K562 (cell line): ENCODE results near the gene C20orf141. TPM values are rescaled to one million over a fixed set of nuclear protein-coding genes. Genes with fewer than 3 reads are reported as not detected.

Experiments used
- ADNP ChIP-seq: fragments of 200-800 bp; sonication (Bioruptor generic); IDR thresholded peaks from 2 replicates; pipeline ENCODE4 v1.6.1; 2016; ENCODE audit warnings: missing genetic modification characterization, missing compliant biosample characterization
- ARNT ChIP-seq, 2 experiments: fragments of 450-650 bp; IDR thresholded peaks; 2 replicates each; pipeline ENCODE4 v1.6.1; 2016; ENCODE audit warnings: mild to moderate bottlenecking in 1 of 2
- CBFA2T2 ChIP-seq: fragments of 450-650 bp; conservative IDR thresholded peaks from 2 replicates; pipeline ENCODE4 v1.6.1; 2017; ENCODE audit warnings: mild to moderate bottlenecking
- FOXA3 ChIP-seq, 2 experiments: fragments of 450-650 bp in 1 of 2; sonication (generic) in 1 of 2; formaldehyde crosslinking; IDR thresholded peaks in 1 of 2; conservative IDR thresholded peaks in 1 of 2; 2 replicates each; pipeline versions ENCODE4 v1.4.0 to v1.8.0; 2020 to 2022; ENCODE audit warnings: mild to moderate bottlenecking in 2 of 2, missing genetic modification reagents in 1 of 2
- GATAD2A ChIP-seq: fragments of 450-650 bp; IDR thresholded peaks from 2 replicates; pipeline ENCODE4 v1.6.1; 2017
- HDAC1 ChIP-seq, 2 experiments: fragments of 450-650 bp; IDR thresholded peaks; 2 replicates each; pipeline ENCODE4 v1.6.1; 2016 to 2017; ENCODE audit warnings: inconsistent platforms in 1 of 2, mild to moderate bottlenecking in 1 of 2, moderate library complexity in 1 of 2
- HNRNPL ChIP-seq: fragments of 200-400 bp; formaldehyde crosslinking; IDR thresholded peaks from 2 replicates; pipeline ENCODE4 v1.6.1; 2017; ENCODE audit warnings: low read depth, mild to moderate bottlenecking, low read length
- HNRNPLL ChIP-seq: fragments of 200-400 bp; formaldehyde crosslinking; IDR thresholded peaks from 2 replicates; pipeline ENCODE4 v1.6.1; 2017; ENCODE audit warnings: low read length, low read depth, mild to moderate bottlenecking; ENCODE audit not compliant: poor library complexity, severe bottlenecking
- JUNB ChIP-seq: fragments of 450-650 bp; formaldehyde crosslinking; conservative IDR thresholded peaks from 2 replicates; pipeline ENCODE4 v1.4.0; 2020; ENCODE audit warnings: mild to moderate bottlenecking
- KLF10 ChIP-seq: fragments of 250-450 bp; sonication (Bioruptor Pico); IDR thresholded peaks from 2 replicates; pipeline ENCODE4 v1.6.1; 2021; ENCODE audit warnings: matching md5 sums
- KLF6 ChIP-seq: fragments of 250-450 bp; sonication (Bioruptor Pico); IDR thresholded peaks from 2 replicates; pipeline ENCODE4 v1.4.0; 2020; ENCODE audit warnings: mild to moderate bottlenecking, moderate library complexity, borderline replicate concordance
- MAX ChIP-seq: sonication (generic); formaldehyde crosslinking; IDR thresholded peaks from 2 replicates; pipeline ENCODE4 v1.9.0; 2022; ENCODE audit warnings: mild to moderate bottlenecking, missing genetic modification reagents
- MEF2A ChIP-seq: IDR thresholded peaks from 2 replicates; pipeline ENCODE4 v1.6.1; 2011; ENCODE audit warnings: low read depth, mild to moderate bottlenecking, low read length, moderate library complexity; ENCODE audit not compliant: control insufficient read depth
- NCOA1 ChIP-seq: fragments of 450-650 bp; IDR thresholded peaks from 2 replicates; pipeline ENCODE4 v1.6.1; 2016; ENCODE audit warnings: low read depth
- NCOR1 ChIP-seq: fragments of 450-650 bp; IDR thresholded peaks from 2 replicates; pipeline ENCODE4 v1.6.1; 2016; ENCODE audit warnings: mild to moderate bottlenecking, moderate library complexity
- NFXL1 ChIP-seq: fragments of 450-650 bp; formaldehyde crosslinking; IDR thresholded peaks from 2 replicates; pipeline ENCODE4 v1.4.0; 2021; ENCODE audit warnings: mild to moderate bottlenecking
- PHF20 ChIP-seq: fragments of 450-650 bp; IDR thresholded peaks from 2 replicates; pipeline ENCODE4 v1.6.1; 2018; ENCODE audit not compliant: partially characterized antibody
- TAF1 ChIP-seq: IDR thresholded peaks from 2 replicates; pipeline ENCODE4 v1.6.1; 2011; ENCODE audit warnings: mild to moderate bottlenecking, low read length, moderate library complexity; ENCODE audit not compliant: insufficient read depth, control insufficient read depth, severe bottlenecking; ENCODE audit errors: extremely low read depth
- XRCC5 ChIP-seq: fragments of 200-400 bp; formaldehyde crosslinking; IDR thresholded peaks from 2 replicates; pipeline ENCODE4 v1.6.1; 2017; ENCODE audit warnings: low read depth, mild to moderate bottlenecking, low read length
- ZBTB17 ChIP-seq: fragments of 450-650 bp; formaldehyde crosslinking; IDR thresholded peaks from 2 replicates; pipeline ENCODE4 v1.4.0; 2020; ENCODE audit warnings: mild to moderate bottlenecking
- ZNF316 ChIP-seq: fragments of 450-650 bp; IDR thresholded peaks from 2 replicates; pipeline ENCODE4 v1.6.1; 2016
- ZNF444 ChIP-seq: fragments of 250-450 bp; sonication (Bioruptor Pico); IDR thresholded peaks from 2 replicates; pipeline ENCODE4 v1.4.0; 2020; ENCODE audit warnings: mild to moderate bottlenecking, moderate library complexity
- ZNF57 ChIP-seq: fragments of 450-650 bp; formaldehyde crosslinking; IDR thresholded peaks from 2 replicates; pipeline ENCODE4 v1.4.0; 2020; ENCODE audit warnings: mild to moderate bottlenecking, moderate library complexity
- ZNF707 ChIP-seq: fragments of 250-450 bp; sonication (Bioruptor Pico); conservative IDR thresholded peaks from 2 replicates; pipeline ENCODE4 v1.8.0; 2022; ENCODE audit warnings: inconsistent platforms, mild to moderate bottlenecking, moderate library complexity
- ZSCAN32 ChIP-seq: fragments of 450-650 bp; formaldehyde crosslinking; IDR thresholded peaks from 2 replicates; pipeline ENCODE4 v1.4.0; 2020; ENCODE audit warnings: mild to moderate bottlenecking, moderate library complexity
- polyA plus RNA-seq, 8 experiments: library from polyadenylated mRNA; depleted of rRNA in 4 of 8; stranded (reverse) in 5 of 8; unstranded in 3 of 8; fragments of >200 nt; fragmentation: Nextera tagmentation in 2 of 8; fragmentation: Illumina TruSeq in 1 of 8; extraction: Ambion mirVana in 2 of 8; extraction: Trizol in 1 of 8; gene quantifications; 2 replicates each; pipeline versions ENCODE4 v1.2.1 to v1.2.3, GENCODE V29; 2011 to 2014; ENCODE audit warnings: inconsistent platforms in 1 of 8, missing spikeins in 1 of 8
- total RNA-seq, 7 experiments: library from RNA; depleted of rRNA in 6 of 7; stranded (reverse); fragments of >200 nt in 6 of 7; fragmentation: Illumina TruSeq in 2 of 7; extraction: Trizol in 2 of 7; gene quantifications; 2 replicates each; pipeline versions ENCODE4 v1.2.1 to v1.2.3, GENCODE V29; 2011 to 2021; ENCODE audit warnings: low replicate concordance in 1 of 7
- TF ChIP-seq, protein P1 (sequence below): fragments of 250-450 bp; sonication (Bioruptor Pico); IDR thresholded peaks from 2 replicates; pipeline ENCODE4 v1.9.0; 2021; ENCODE audit warnings: mild to moderate bottlenecking, inconsistent platforms

Gene C20orf141
- total and polyA plus RNA-seq, 9 of the 15 experiments (the other 6 are each of a cell fraction or from before 2014, with no cell fraction given), result not detected

- TF ChIP-seq, protein P1, sequence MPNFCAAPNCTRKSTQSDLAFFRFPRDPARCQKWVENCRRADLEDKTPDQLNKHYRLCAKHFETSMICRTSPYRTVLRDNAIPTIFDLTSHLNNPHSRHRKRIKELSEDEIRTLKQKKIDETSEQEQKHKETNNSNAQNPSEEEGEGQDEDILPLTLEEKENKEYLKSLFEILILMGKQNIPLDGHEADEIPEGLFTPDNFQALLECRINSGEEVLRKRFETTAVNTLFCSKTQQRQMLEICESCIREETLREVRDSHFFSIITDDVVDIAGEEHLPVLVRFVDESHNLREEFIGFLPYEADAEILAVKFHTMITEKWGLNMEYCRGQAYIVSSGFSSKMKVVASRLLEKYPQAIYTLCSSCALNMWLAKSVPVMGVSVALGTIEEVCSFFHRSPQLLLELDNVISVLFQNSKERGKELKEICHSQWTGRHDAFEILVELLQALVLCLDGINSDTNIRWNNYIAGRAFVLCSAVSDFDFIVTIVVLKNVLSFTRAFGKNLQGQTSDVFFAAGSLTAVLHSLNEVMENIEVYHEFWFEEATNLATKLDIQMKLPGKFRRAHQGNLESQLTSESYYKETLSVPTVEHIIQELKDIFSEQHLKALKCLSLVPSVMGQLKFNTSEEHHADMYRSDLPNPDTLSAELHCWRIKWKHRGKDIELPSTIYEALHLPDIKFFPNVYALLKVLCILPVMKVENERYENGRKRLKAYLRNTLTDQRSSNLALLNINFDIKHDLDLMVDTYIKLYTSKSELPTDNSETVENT (CRISPR knock-in tag), result no peak
- TF ChIP-seq CBFA2T2 (peak; percentile 58), ZNF57 (CRISPR knock-in tag) (no peak), NFXL1 (CRISPR knock-in tag) (no peak), ZNF707 (no peak), TAF1 (peak; percentile 23), XRCC5 (no peak), PHF20 (peak; percentile 85), KLF6 (CRISPR knock-in tag) (no peak), ZNF316 (no peak), MEF2A (no peak), HNRNPLL (no peak), KLF10 (CRISPR knock-in tag) (no peak), NCOR1 (no peak), ZNF444 (CRISPR knock-in tag) (no peak), JUNB (CRISPR knock-in tag) (no peak), ARNT (IDR thresholded peaks at IDR 0.05) (no peak), MAX (CRISPR knock-in tag) (peak; percentile 93), ZSCAN32 (CRISPR knock-in tag) (no peak), GATAD2A (no peak), ZBTB17 (CRISPR knock-in tag) (peak; percentile 45; the same call in 1 of the 2 replicates), ADNP (tag) (no peak), FOXA3 (CRISPR knock-in tag; conservative IDR thresholded peaks at IDR 0.05 in 1 of 2, IDR thresholded peaks at IDR 0.05 in 1 of 2) (no peak), NCOA1 (no peak), HNRNPL (no peak), HDAC1 (IDR thresholded peaks at IDR 0.05) (no peak; a peak in 1 of 4 replicates)
Measured at GRCh38 chr20:2840138-2840966, 25.6 kb downstream of the C20orf141 start, which contains the start of the genes PCED1A and VPS16 (continued).
